A673 (cell line): Measurements from ENCODE around the gene RGS7. TPM values are rescaled to one million over a fixed set of nuclear protein-coding genes. Genes with fewer than 3 reads are reported as not detected.

Source experiments
- BruUV-seq: library from RNA; stranded (reverse); fragments of 400-500 nt; replicated peaks from 2 replicates; lab custom pipeline; 2021; lab: Mats Ljungman, UMichigan
- CTCF ChIA-PET: fragments of 300-600 bp; sonication (Branson Sonifier 250); formaldehyde crosslinking; loops from one replicate; lab custom pipeline; 2022; ENCODE audit warnings: antibody characterized with exemption; lab: Charles Lee
- POLR2A ChIA-PET: fragments of 300-600 bp; sonication (Branson Sonifier 250); formaldehyde crosslinking; loops from one replicate; lab custom pipeline; 2022; ENCODE audit warnings: antibody characterized with exemption; ENCODE audit not compliant: low non-redundant PET; lab: Charles Lee
- DNase-seq: peaks from one replicate; pipeline ENCODE4 v3.0.0-alpha.2; 2015; ENCODE audit warnings: low spot score
- H3K27ac ChIP-seq: fragments of 200-600 bp; sonication (generic); 2 replicates; pipeline ENCODE4 v1.5.1; 2016; ENCODE audit warnings: mixed run types, low read depth, mild to moderate bottlenecking, mixed read lengths, antibody characterized with exemption, low read length; ENCODE audit not compliant: poor library complexity, severe bottlenecking
- H3K27me3 ChIP-seq: fragments of 200-600 bp; sonication (generic); replicated peaks from 2 replicates; pipeline ENCODE4 v1.6.1; 2017; ENCODE audit warnings: mixed run types, low read depth, mild to moderate bottlenecking, mixed read lengths, antibody characterized with exemption, low read length; ENCODE audit not compliant: insufficient read depth, poor library complexity
- H3K36me3 ChIP-seq: fragments of 200-600 bp; sonication (generic); 2 replicates; pipeline ENCODE4 v1.6.1; 2016; ENCODE audit warnings: mixed run types, mild to moderate bottlenecking, mixed read lengths, antibody characterized with exemption, low read length; ENCODE audit not compliant: insufficient read depth, poor library complexity, severe bottlenecking
- H3K4me1 ChIP-seq: fragments of 200-600 bp; sonication (generic); 2 replicates; pipeline ENCODE4 v1.6.1; 2017; ENCODE audit warnings: mixed run types, mild to moderate bottlenecking, mixed read lengths, antibody characterized with exemption, low read length; ENCODE audit not compliant: insufficient read depth, poor library complexity, severe bottlenecking
- H3K4me3 ChIP-seq: fragments of 200-600 bp; sonication (generic); 2 replicates; pipeline ENCODE4 v1.5.1; 2016; ENCODE audit warnings: low read depth, mixed run types, mild to moderate bottlenecking, mixed read lengths, low read length; ENCODE audit not compliant: poor library complexity, severe bottlenecking
- H3K9me3 ChIP-seq: fragments of 200-600 bp; sonication (generic); 2 replicates; pipeline ENCODE4 v1.6.1; 2016; ENCODE audit warnings: mixed run types, low read depth, mild to moderate bottlenecking, mixed read lengths, antibody characterized with exemption, low read length; ENCODE audit not compliant: poor library complexity, severe bottlenecking
- EZH2 ChIP-seq: fragments of 200-600 bp; sonication (generic); IDR thresholded peaks from 2 replicates; pipeline ENCODE4 v1.6.1; 2017; ENCODE audit warnings: borderline replicate concordance, low read depth, mild to moderate bottlenecking, mixed read lengths, antibody characterized with exemption, low read length; ENCODE audit not compliant: poor library complexity, severe bottlenecking
- intact Hi-C: fragments of 100-400 bp; cut with micrococcal nuclease; formaldehyde crosslinking; loops from one replicate; pipeline ENCODE4 v1.10.0; 2022; ENCODE audit not compliant: unreplicated experiment
- total RNA-seq: library from RNA; stranded (reverse); gene quantifications from 2 replicates; pipeline ENCODE4 v1.2.3, GENCODE V29; 2021
- TF ChIP-seq, protein P1 (sequence below): fragments of 300-800, 200-600 bp; sonication (generic); conservative IDR thresholded peaks from 2 replicates; pipeline ENCODE4 v1.5.1; 2017; ENCODE audit warnings: low read depth, mild to moderate bottlenecking, antibody characterized with exemption, low read length, moderate library complexity, mixed read lengths

RGS7 gene
- total RNA-seq, 1 experiment from 2014 or later: not detected

DNA sequence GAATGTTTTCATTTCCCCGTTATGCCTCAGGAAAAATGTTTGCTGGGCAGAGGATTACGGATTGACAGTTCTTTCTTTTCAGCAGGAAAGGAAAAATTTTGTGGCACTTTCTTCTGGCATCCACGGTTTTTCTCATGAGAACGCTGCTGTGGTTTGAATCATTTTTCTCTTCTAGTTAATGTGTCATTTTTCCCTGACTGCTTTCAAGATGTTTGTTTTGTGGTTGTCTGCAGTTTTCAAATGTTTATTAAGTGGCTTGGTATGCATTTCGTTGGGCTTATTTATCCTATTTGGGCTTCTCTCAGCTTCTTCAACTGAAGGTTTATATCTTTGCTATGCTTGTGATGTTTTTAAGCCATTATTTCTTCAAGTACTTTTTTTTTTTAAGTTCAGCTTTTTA is 359.0 kb downstream of the RGS7 start:
- Histone ChIP-seq H3K27me3 (peaks cover 5% of the 10 kb centered on the region), H3K27ac (no peak overlapping the region), H3K36me3 (no peaks in the 10 kb centered on the region), H3K4me1 (no peaks in the 10 kb centered on the region), H3K4me3 (no peak overlapping the region), H3K9me3 (no peaks in the 10 kb centered on the region)
- no peak for DNase-seq
- CTCF ChIA-PET: no interaction called here
- POLR2A ChIA-PET: no interaction called here
- no peak for TF ChIP-seq EZH2
- TF ChIP-seq, protein P1, sequence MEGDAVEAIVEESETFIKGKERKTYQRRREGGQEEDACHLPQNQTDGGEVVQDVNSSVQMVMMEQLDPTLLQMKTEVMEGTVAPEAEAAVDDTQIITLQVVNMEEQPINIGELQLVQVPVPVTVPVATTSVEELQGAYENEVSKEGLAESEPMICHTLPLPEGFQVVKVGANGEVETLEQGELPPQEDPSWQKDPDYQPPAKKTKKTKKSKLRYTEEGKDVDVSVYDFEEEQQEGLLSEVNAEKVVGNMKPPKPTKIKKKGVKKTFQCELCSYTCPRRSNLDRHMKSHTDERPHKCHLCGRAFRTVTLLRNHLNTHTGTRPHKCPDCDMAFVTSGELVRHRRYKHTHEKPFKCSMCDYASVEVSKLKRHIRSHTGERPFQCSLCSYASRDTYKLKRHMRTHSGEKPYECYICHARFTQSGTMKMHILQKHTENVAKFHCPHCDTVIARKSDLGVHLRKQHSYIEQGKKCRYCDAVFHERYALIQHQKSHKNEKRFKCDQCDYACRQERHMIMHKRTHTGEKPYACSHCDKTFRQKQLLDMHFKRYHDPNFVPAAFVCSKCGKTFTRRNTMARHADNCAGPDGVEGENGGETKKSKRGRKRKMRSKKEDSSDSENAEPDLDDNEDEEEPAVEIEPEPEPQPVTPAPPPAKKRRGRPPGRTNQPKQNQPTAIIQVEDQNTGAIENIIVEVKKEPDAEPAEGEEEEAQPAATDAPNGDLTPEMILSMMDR: no peak
- intact Hi-C loops: no loop called here
- no TSS peak for BruUV-seq

DNA sequence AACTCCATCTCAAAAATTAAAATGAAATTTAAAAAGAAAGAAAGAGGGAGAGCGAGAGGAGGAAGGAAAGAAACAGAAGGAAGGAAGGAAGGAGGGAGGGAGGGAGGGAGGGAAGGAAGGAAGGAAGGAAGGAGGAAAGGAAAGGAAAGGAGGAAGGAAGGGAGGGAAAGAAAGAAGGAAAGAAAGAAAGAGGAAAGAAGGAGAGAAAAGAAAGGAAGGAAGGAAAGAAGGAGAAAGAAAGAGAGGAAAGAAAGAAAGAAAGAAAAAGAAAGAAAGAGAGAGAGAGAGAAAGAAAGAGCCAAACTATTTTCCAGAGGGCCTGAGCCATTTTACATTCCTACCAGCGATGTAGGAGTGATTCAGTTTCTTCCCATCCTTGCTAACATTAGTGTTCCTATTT is 364.0 kb downstream of the RGS7 start:
- Histone ChIP-seq H3K27ac (no peak overlapping the region), H3K4me3 (no peak overlapping the region), H3K9me3 (no peaks in the 10 kb centered on the region), H3K4me1 (no peaks in the 10 kb centered on the region), H3K36me3 (no peaks in the 10 kb centered on the region), H3K27me3 (peaks cover 5% of the 10 kb centered on the region)
- CTCF ChIA-PET: no interaction called here
- intact Hi-C loops: no loop called here
- no peak for TF ChIP-seq EZH2
- TF ChIP-seq, protein P1: no peak
- DNase-seq: no peak
- POLR2A ChIA-PET: no interaction called here
- no TSS peak for BruUV-seq

DNA sequence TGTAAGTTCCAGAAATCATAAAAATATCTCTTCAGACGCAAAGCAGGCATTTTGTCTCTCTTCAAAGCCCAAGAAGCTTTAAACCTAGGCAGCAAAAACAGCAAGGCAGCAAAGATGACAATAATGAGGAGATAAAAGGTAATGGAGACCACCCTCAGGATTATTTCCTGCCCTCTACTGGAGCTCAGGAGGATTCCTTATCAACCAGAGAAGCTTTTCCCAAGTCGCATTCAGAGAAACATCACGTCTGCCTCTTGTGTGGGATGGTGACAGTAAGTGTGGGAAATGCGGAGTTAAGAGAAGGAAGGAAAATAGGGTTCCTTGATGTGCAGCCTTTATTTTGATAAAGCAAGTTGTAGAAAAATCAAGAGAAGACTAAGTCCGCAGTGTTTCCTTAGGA is 365.8 kb downstream of the RGS7 start:
- ChIA-PET CTCF (no interaction called here), POLR2A (no interaction called here)
- BruUV-seq: no TSS peak
- intact Hi-C loops: no loop called here
- Histone ChIP-seq H3K9me3 (no peaks in the 10 kb centered on the region), H3K36me3 (no peaks in the 10 kb centered on the region), H3K27ac (no peak overlapping the region), H3K4me3 (no peak overlapping the region), H3K4me1 (no peaks in the 10 kb centered on the region), H3K27me3 (peaks cover 5% of the 10 kb centered on the region)
- DNase-seq: no peak
- TF ChIP-seq, protein P1: no peak
- no peak for TF ChIP-seq EZH2
